Left ventricle myocardium inferior (tissue), 1 donor: ENCODE results near the gene CD300A. TPM values are rescaled to one million over a fixed set of nuclear protein-coding genes. Genes with fewer than 3 reads are reported as not detected.
A peak's percentile ranks its signal among the peaks of the same experiment; 100 is the strongest.
"Not testable (repeated sequence)": the region's sequence is repeated elsewhere in the genome, so short reads cannot be mapped to it uniquely, and the experiment has no call there.

Experiments used
- DNase-seq: peaks from one replicate; pipeline ENCODE4 v3.0.0-alpha.2; 2020
- H3K27ac ChIP-seq: fragments of 200-600 bp; replicated peaks from 2 replicates; pipeline ENCODE4 v1.8.0; 2021
- H3K27me3 ChIP-seq: fragments of 200-600 bp; 2 replicates; pipeline ENCODE4 v1.8.0; 2021; ENCODE audit warnings: low read depth
- H3K36me3 ChIP-seq: fragments of 200-600 bp; 2 replicates; pipeline ENCODE4 v1.8.0; 2021
- H3K4me1 ChIP-seq: fragments of 200-600 bp; 2 replicates; pipeline ENCODE4 v1.8.0; 2021
- H3K4me3 ChIP-seq: fragments of 200-600 bp; 2 replicates; pipeline ENCODE4 v1.8.0; 2021; ENCODE audit warnings: mild to moderate bottlenecking, moderate library complexity
- H3K9me3 ChIP-seq: fragments of 200-600 bp; replicated peaks from 2 replicates; pipeline ENCODE4 v1.8.0; 2021
- intact Hi-C: fragments of 100-400 bp; cut with micrococcal nuclease; formaldehyde crosslinking; loops from one replicate; pipeline ENCODE4 v1.11.0; 2022
- total RNA-seq: library from RNA; stranded (reverse); fragmentation: NEBNext Ultra II Directional; extraction: Animal tissue kit (Norgen Biotek cat#: 25700); gene quantifications from one replicate; pipeline ENCODE4 v1.2.1, GENCODE V29; 2021
- TF ChIP-seq, protein P1 (sequence below): fragments of 200-600 bp; IDR thresholded peaks from 2 replicates; pipeline ENCODE4 v1.8.0; 2021; ENCODE audit warnings: antibody characterized with exemption, mild to moderate bottlenecking, borderline replicate concordance
- donor health status: DM: no; HTN: yes; CAD: no; lungs with severe emphysema.

CD300A gene
- total RNA-seq, 1 donor from 2014 or later, result 1.2 TPM

DNA sequence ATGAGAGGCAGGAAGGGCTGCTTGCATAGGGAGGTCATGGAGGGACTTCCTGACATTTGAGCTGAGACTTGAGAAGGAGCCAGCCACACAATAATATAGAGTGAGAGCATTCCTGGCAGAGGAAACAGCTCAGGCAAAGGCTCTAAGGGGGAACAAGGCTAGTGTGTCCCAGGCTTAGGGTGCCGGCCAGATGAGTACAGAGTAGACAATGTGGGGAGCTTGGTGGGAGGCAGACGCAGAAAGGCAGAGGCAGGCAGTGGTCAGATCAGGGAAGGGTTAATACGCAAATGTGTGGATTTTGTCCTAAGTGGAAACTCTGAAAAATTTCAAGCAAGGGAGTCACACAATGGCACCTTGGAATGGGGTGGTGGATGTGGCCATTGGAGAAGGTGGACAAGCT is 33.6 kb downstream of the CD300A start:
- H3K27me3 ChIP-seq, result peaks cover 37% of the 10 kb centered on the region
- no peaks in the 10 kb centered on the region for H3K9me3 ChIP-seq
- DNase-seq, result no peak
- TF ChIP-seq, protein P1, sequence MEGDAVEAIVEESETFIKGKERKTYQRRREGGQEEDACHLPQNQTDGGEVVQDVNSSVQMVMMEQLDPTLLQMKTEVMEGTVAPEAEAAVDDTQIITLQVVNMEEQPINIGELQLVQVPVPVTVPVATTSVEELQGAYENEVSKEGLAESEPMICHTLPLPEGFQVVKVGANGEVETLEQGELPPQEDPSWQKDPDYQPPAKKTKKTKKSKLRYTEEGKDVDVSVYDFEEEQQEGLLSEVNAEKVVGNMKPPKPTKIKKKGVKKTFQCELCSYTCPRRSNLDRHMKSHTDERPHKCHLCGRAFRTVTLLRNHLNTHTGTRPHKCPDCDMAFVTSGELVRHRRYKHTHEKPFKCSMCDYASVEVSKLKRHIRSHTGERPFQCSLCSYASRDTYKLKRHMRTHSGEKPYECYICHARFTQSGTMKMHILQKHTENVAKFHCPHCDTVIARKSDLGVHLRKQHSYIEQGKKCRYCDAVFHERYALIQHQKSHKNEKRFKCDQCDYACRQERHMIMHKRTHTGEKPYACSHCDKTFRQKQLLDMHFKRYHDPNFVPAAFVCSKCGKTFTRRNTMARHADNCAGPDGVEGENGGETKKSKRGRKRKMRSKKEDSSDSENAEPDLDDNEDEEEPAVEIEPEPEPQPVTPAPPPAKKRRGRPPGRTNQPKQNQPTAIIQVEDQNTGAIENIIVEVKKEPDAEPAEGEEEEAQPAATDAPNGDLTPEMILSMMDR, result no peak
- intact Hi-C loops, result loop anchor here (10.0 kb wide), 1 partner anchor 195 kb away; no protein-coding TSS in a partner anchor
- H3K36me3 ChIP-seq, result no peaks in the 10 kb centered on the region
- H3K27ac ChIP-seq, result no peak overlapping the region
- H3K4me1 ChIP-seq, result no peaks in the 10 kb centered on the region
- no peak overlapping the region for H3K4me3 ChIP-seq

DNA sequence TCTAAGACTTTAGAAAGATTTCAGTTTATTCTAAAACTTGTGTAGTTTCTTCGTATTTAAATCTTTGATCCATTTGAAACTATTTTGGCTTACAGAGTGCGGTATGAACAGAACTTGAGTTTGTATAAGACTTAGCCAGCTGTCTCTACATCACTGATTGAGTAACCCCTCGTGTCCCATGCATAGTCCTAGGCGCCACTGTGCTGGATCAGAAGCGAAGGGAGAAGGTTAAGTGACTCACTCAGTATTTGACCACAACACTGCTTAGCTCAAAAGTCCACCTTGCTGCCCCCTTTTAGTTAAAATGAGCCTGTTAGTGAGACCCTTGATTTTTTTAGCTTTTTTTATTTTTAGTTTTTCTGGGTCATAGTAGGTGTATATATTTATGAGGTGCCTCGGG is 36.4 kb downstream of the CD300A start:
- Histone ChIP-seq H3K36me3 (no peaks in the 10 kb centered on the region), H3K4me1 (no peaks in the 10 kb centered on the region), H3K27ac (no peak overlapping the region), H3K9me3 (no peaks in the 10 kb centered on the region), H3K27me3 (peaks cover 26% of the 10 kb centered on the region), H3K4me3 (no peak overlapping the region)
- intact Hi-C loops, result no loop called here
- no peak for DNase-seq
- TF ChIP-seq, protein P1, result no peak

DNA sequence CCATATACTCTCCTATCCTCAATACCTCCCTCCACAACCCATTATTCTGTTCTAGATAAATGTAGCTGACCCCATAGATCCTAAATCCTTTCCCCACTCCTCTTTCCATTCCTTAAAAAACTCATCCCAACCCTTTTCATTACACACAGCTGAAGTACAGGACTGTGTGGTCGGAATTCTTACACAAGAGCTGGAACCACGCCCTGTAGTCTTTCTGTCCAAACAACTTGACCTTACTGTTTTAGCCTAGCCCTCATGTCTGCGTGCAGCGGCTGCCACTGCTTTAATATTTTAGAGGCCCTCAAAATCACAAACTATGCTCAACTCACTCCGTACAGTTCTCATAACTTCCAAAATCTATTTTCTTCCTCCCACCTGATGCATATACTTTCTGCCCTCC is 37.5 kb downstream of the CD300A start:
- H3K36me3 ChIP-seq, H3K4me1 ChIP-seq, H3K9me3 ChIP-seq, H3K27ac ChIP-seq, H3K4me3 ChIP-seq, DNase-seq, intact Hi-C loops: not testable (repeated sequence)
- H3K27me3 ChIP-seq, result peaks cover 23% of the 10 kb centered on the region

DNA sequence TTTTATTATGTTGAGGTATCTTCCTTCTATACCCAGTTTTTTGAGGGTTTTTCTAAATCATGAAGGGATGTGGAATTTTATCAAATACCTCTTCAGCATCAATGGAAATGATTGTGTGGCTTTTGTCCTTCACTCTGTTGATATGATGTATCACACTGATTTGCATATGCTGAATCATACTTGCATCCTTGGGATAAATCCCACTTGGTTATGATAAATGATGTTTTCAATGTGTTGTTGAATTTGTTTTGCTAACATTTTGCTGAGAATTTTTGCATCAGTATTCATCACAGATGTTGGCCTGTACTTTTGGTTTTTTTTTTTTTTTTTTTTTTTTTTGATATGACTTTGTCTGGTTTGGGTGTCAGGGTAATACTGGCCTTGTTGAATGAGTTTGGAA is 41.7 kb downstream of the CD300A start:
- peaks cover 8% of the 10 kb centered on the region for H3K4me1 ChIP-seq
- intact Hi-C loops, result no loop called here
- no peaks in the 10 kb centered on the region for H3K36me3 ChIP-seq
- H3K9me3 ChIP-seq, result no peaks in the 10 kb centered on the region
- H3K27me3 ChIP-seq, result peaks cover 25% of the 10 kb centered on the region
- no peak for DNase-seq
- no peak overlapping the region for H3K4me3 ChIP-seq
- TF ChIP-seq, protein P1, result no peak
- no peak overlapping the region for H3K27ac ChIP-seq

DNA sequence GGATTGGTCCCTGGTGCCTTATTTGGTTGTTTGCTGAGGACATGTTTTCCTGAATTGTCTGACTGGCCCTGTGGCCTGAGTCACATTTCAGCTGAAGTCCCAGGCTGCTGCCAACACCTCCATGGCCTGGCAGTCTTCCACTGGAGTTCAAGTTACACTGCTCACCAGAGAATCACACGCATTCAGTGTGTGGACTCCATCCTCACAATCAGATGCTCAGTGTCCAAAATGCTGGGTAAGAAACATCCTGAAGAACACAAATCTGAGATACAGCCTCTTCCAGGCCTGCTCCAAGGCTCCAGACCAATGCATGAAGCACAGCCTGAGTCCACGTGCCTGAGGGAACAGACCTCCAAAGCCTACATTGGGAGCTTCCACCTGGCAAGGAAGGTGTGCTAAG is 45.6 kb downstream of the CD300A start:
- intact Hi-C loops, result no loop called here
- peaks cover 28% of the 10 kb centered on the region for H3K27me3 ChIP-seq
- H3K9me3 ChIP-seq, result no peaks in the 10 kb centered on the region
- H3K27ac ChIP-seq, result no peak overlapping the region
- H3K36me3 ChIP-seq, result no peaks in the 10 kb centered on the region
- H3K4me3 ChIP-seq, result no peak overlapping the region
- DNase-seq, result peak; percentile 38
- TF ChIP-seq, protein P1, result no peak
- peaks cover 8% of the 10 kb centered on the region for H3K4me1 ChIP-seq

DNA sequence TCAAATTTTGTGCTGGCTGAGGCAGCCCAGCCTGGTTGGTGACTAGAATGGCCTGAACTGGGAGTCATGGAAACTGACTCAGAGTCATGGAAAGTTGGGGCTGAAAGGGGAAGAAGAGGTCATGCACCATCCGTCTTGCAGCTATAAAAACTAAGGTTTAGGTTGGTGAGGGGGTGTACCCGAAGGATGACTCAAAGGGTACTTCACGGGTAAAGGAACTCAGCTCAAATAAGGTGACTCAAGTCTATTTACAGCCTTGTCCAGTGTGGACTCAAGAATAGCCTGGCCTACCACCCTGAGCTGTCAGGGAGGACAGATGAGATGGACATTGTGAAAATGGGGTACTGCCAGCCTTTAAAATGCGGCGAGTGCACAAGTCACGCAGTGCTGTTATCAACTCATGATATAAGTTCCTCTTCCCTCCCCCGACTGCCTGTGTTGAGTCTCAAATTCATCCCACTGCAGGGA is 46.2 kb downstream of the CD300A start:
- Histone ChIP-seq H3K27me3 (peaks cover 28% of the 10 kb centered on the region), H3K36me3 (no peaks in the 10 kb centered on the region), H3K4me3 (no peak overlapping the region), H3K27ac (no peak overlapping the region), H3K9me3 (no peaks in the 10 kb centered on the region), H3K4me1 (peaks cover 8% of the 10 kb centered on the region)
- DNase-seq, result no peak
- intact Hi-C loops, result no loop called here
- TF ChIP-seq, protein P1, result no peak
